ENCODE data around the gene PPP1R3C.

Gene PPP1R3C

GRCh38 chr10:91601212-91601611 lies 31.7 kb downstream of the PPP1R3C start:
- DNase-seq (ENCODE audit: low spot score): no peak

GRCh38 chr10:91598211-91598977 lies 34.5 kb downstream of the PPP1R3C start:
- DNase-seq (ENCODE audit: low spot score): no peak

- DNase-seq (ENCODE audit: low spot score): no peak
Measured at GRCh38 chr10:91597197-91597881, 35.5 kb downstream of the PPP1R3C start.

GRCh38 chr10:91596825-91597196 lies 36.1 kb downstream of the PPP1R3C start:
- DNase-seq (ENCODE audit: low spot score): no peak

- no peak for DNase-seq (ENCODE audit: low spot score)
Measured at GRCh38 chr10:91593834-91594233, 39.0 kb downstream of the PPP1R3C start.

- no peak for DNase-seq (ENCODE audit: low spot score)
Measured at GRCh38 chr10:91593366-91593765, 39.5 kb downstream of the PPP1R3C start.

- DNase-seq (ENCODE audit: low spot score): no peak
Measured at GRCh38 chr10:91592266-91592975, 40.5 kb downstream of the PPP1R3C start.

GRCh38 chr10:91591797-91592174 lies 41.1 kb downstream of the PPP1R3C start:
- no peak for DNase-seq (ENCODE audit: low spot score)

- DNase-seq (ENCODE audit: low spot score): no peak
Measured at GRCh38 chr10:91590904-91591796, 41.7 kb downstream of the PPP1R3C start.

- DNase-seq (ENCODE audit: low spot score): no peak
Measured at GRCh38 chr10:91590142-91590903, 42.5 kb downstream of the PPP1R3C start.

- no peak for DNase-seq (ENCODE audit: low spot score)
Measured at GRCh38 chr10:91589658-91590035, 43.2 kb downstream of the PPP1R3C start.

- no peak for DNase-seq (ENCODE audit: low spot score)
Measured at GRCh38 chr10:91589015-91589657, 43.7 kb downstream of the PPP1R3C start.

- no peak for DNase-seq (ENCODE audit: low spot score)
Measured at GRCh38 chr10:91587710-91588638, 44.9 kb downstream of the PPP1R3C start.

GRCh38 chr10:91582153-91582554 lies 50.7 kb downstream of the PPP1R3C start:
- DNase-seq (ENCODE audit: low spot score): no peak

- no peak for DNase-seq (ENCODE audit: low spot score)
Measured at GRCh38 chr10:91579329-91579985, 53.4 kb downstream of the PPP1R3C start.

All from CD4-positive, alpha-beta T cell treated with Interleukin-2 at 100 ng/mL for 4 hours (primary cell).